Astrocyte (in vitro differentiated cells and primary cell): Measurements from ENCODE around the gene LCT.

Experiments
- CTCF ChIP-seq: IDR thresholded peaks from 2 replicates; pipeline ENCODE4 v1.5.1; 2011; ENCODE audit warnings: low read depth, mild to moderate bottlenecking, inconsistent platforms, low read length, moderate library complexity; ENCODE audit not compliant: insufficient read depth
- EZH2 ChIP-seq: IDR thresholded peaks from 2 replicates; pipeline ENCODE4 v1.6.1; 2012; ENCODE audit warnings: mild to moderate bottlenecking, low read length, inconsistent platforms; ENCODE audit not compliant: insufficient read depth

DNA sequence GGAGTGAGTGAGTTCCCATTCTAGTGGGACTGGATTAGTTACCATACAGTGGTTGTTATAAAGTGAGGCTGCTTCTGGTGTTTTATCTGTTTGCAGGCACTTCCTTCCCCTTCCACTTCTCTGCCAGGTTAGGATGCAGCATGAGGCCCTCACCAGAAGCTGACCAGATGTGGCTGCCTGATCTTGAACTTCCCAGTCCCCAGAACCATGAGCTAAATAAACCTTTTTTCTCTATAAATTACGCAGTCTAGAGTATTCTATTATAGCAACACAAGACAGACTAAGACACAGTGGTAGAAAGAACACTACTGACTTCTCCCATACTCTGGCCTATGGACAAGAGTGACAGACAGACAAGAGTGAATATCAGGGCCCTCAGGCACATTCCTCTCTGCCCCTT is 14.1 kb downstream of the LCT start:
- TF ChIP-seq CTCF = no peak
- no peak for TF ChIP-seq EZH2
